ACC112 (cell line): ENCODE results near the gene ICAM2.

ENCODE experiments used
- H2AFZ ChIP-seq: fragments of 200-600 bp; sonication (generic); one replicate; pipeline ENCODE4 v1.6.0; 2017; ENCODE audit warnings: antibody characterized with exemption, low read length; ENCODE audit not compliant: unreplicated experiment
- H3K27ac ChIP-seq: fragments of 200-600 bp; sonication (generic); 2 replicates; pipeline ENCODE4 v1.5.1; 2014; ENCODE audit warnings: low read depth, mild to moderate bottlenecking, antibody characterized with exemption, low read length, moderate library complexity
- H3K27me3 ChIP-seq: fragments of 200-600 bp; sonication (generic); 2 replicates; pipeline ENCODE4 v1.6.1; 2014; ENCODE audit warnings: mild to moderate bottlenecking, antibody characterized with exemption, low read length, moderate library complexity, mixed read lengths; ENCODE audit not compliant: insufficient read depth
- H3K36me3 ChIP-seq: fragments of 200-600 bp; sonication (generic); 2 replicates; pipeline ENCODE4 v1.6.1; 2016; ENCODE audit warnings: mild to moderate bottlenecking, antibody characterized with exemption, low read length, moderate library complexity, mixed read lengths; ENCODE audit not compliant: insufficient read depth
- H3K4me1 ChIP-seq: fragments of 200-600 bp; sonication (generic); one replicate; pipeline ENCODE4 v1.6.1; 2016; ENCODE audit warnings: low read length, mixed read lengths; ENCODE audit not compliant: insufficient read depth, unreplicated experiment, control insufficient read depth
- H3K4me3 ChIP-seq: fragments of 200-600 bp; sonication (generic); 2 replicates; pipeline ENCODE4 v1.5.1; 2014; ENCODE audit warnings: mild to moderate bottlenecking, low read depth, low read length
- H3K79me2 ChIP-seq: fragments of 200-600 bp; sonication (generic); one replicate; pipeline ENCODE4 v1.6.0; 2016; ENCODE audit warnings: low read length; ENCODE audit not compliant: control insufficient read depth, unreplicated experiment, insufficient read depth

ICAM2 gene

DNA sequence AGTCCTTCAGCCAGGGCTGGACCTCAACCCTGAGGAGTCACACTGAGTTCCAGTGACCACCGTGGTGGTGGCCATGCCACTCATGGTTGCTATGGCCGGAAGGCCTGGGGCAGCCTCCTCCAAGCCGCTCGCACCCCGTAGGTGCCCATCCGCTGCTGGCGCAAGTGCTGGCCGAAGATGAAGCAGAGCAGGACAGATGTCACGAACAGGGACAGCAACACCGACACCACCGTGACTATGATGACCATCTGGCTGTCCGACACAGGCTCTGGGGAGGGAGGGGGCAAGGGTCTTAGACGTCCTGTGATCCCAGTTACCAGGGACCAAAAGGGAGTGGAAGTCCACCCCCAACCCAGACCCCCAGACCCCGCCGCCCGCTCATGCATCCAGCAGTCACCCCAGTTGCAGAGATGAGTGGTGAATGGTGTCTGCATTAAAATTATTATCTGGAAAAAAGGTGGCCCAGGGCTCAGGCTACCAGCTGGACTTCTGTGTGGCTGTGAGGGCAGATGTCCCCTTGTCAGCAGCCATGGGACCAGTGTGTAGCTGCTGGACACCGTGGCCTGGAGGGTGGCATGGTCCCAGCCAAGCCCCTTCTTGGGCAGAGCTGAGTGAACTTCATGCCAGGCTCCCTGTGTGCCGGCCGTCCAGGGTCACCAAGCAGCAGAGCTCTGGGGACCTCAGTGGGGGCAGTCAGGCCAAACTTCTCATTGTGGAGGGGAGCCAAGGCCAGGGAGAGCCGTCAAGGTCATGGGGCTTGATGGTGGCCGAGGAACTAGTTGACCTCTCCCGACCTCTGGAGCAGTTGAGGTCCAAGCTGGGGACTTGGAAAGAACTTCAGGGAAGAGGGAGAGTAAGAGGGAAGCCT lies 17.5 kb downstream of the ICAM2 start:
- Histone ChIP-seq H3K79me2 (no peaks in the 10 kb centered on the region), H3K27ac (no peak overlapping the region), H3K4me3 (no peak overlapping the region), H2AFZ (no peak overlapping the region), H3K27me3 (peaks cover 2% of the 10 kb centered on the region; the same call in 1 of the 2 replicates), H3K36me3 (no peaks in the 10 kb centered on the region), H3K4me1 (peaks cover 37% of the 10 kb centered on the region)

GRCh38 chr17:64001763-64002529 lies 18.5 kb downstream of the ICAM2 start:
- Histone ChIP-seq H2AFZ (no peak overlapping the region), H3K27me3 (peaks cover 11% of the 10 kb centered on the region; the same call in 1 of the 2 replicates), H3K79me2 (no peaks in the 10 kb centered on the region), H3K36me3 (no peaks in the 10 kb centered on the region), H3K27ac (peak overlapping the region; percentile 55), H3K4me1 (peaks cover 29% of the 10 kb centered on the region), H3K4me3 (no peak overlapping the region)

DNA sequence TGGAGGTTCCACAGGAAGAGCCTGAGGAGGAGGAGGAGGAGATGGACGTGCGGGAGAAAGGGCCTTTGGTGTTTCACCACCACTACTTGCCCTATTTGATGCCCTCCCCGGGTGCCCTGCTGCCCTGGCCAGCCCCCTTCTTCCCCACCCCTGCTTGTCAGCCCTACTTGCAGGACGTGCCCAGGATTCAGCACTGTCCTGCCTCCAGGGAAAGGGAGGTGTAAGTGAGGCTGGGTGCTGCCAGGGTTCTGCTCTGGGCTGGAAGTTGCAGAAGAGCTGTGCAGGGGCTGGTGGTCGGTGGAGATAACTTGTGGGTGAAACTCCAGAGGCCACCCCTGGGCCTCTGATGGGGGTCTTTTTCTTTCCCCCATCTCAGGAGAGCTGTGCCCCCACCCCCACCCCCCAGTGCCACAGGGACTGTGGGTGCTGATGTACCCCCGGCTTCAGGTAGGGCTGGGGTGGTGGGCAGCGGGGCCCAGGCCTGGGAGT lies 19.3 kb downstream of the ICAM2 start:
- H3K27me3 ChIP-seq = peaks cover 13% of the 10 kb centered on the region; the same call in 1 of the 2 replicates
- no peak overlapping the region for H3K27ac ChIP-seq
- H3K4me3 ChIP-seq = no peak overlapping the region
- no peaks in the 10 kb centered on the region for H3K36me3 ChIP-seq
- H3K4me1 ChIP-seq = peaks cover 21% of the 10 kb centered on the region
- H2AFZ ChIP-seq = no peak overlapping the region
- H3K79me2 ChIP-seq = no peaks in the 10 kb centered on the region

GRCh38 chr17:63999680-64000531 lies 20.5 kb downstream of the ICAM2 start:
- Histone ChIP-seq H3K27me3 (peaks cover 13% of the 10 kb centered on the region; the same call in 1 of the 2 replicates), H2AFZ (no peak overlapping the region), H3K27ac (no peak overlapping the region), H3K4me1 (peaks cover 13% of the 10 kb centered on the region), H3K79me2 (no peaks in the 10 kb centered on the region), H3K4me3 (no peak overlapping the region), H3K36me3 (no peaks in the 10 kb centered on the region)

- H3K27ac ChIP-seq = no peak overlapping the region
- peaks cover 13% of the 10 kb centered on the region for H3K4me1 ChIP-seq
- peak overlapping the region; percentile 51 for H2AFZ ChIP-seq
- H3K27me3 ChIP-seq = peaks cover 17% of the 10 kb centered on the region; the same call in 1 of the 2 replicates
- no peaks in the 10 kb centered on the region for H3K36me3 ChIP-seq
- H3K79me2 ChIP-seq = no peaks in the 10 kb centered on the region
- H3K4me3 ChIP-seq = peak overlapping the region; percentile 79
These were observed 21.4 kb downstream of the ICAM2 start for GRCh38 chr17:63998721-63999679.

- Histone ChIP-seq H3K4me1 (peaks cover 13% of the 10 kb centered on the region), H3K36me3 (no peaks in the 10 kb centered on the region), H2AFZ (peak within 1 kb of the TSS; percentile 51), H3K27me3 (peaks cover 23% of the 10 kb centered on the region; the same call in 1 of the 2 replicates), H3K79me2 (no peaks in the 10 kb centered on the region), H3K27ac (no peak within 1 kb of the TSS), H3K4me3 (peak within 1 kb of the TSS; percentile 79)
These were observed 22.2 kb downstream of the ICAM2 start, which contains the start of gene PRR29 for GRCh38 chr17:63998050-63998720. PRR29 (plus strand) TSS chr17:63998351; CDS start chr17:63998365, 14 bp downstream.

GRCh38 chr17:63997341-63998048 lies 22.9 kb downstream of the ICAM2 start:
- Histone ChIP-seq H2AFZ (no peak overlapping the region), H3K4me1 (peaks cover 13% of the 10 kb centered on the region), H3K27me3 (peaks cover 27% of the 10 kb centered on the region), H3K79me2 (no peaks in the 10 kb centered on the region), H3K27ac (no peak overlapping the region), H3K36me3 (no peaks in the 10 kb centered on the region), H3K4me3 (peak overlapping the region; percentile 79)

GRCh38 chr17:63996430-63997182 lies 23.8 kb downstream of the ICAM2 start:
- no peak overlapping the region for H3K27ac ChIP-seq
- peaks cover 36% of the 10 kb centered on the region for H3K27me3 ChIP-seq
- peaks cover 6% of the 10 kb centered on the region for H3K4me1 ChIP-seq
- H3K36me3 ChIP-seq = no peaks in the 10 kb centered on the region
- no peaks in the 10 kb centered on the region for H3K79me2 ChIP-seq
- no peak overlapping the region for H3K4me3 ChIP-seq
- no peak overlapping the region for H2AFZ ChIP-seq
